K562 (cell line): ENCODE measurements around the gene SMIM13. TPM values are rescaled to one million over a fixed set of nuclear protein-coding genes. Genes with fewer than 3 reads are reported as not detected.
A peak's percentile ranks its signal among the peaks of the same experiment; 100 is the strongest.

ENCODE experiments used
- ATF6 ChIP-seq: sonication (generic); formaldehyde crosslinking; IDR thresholded peaks from 2 replicates; pipeline ENCODE4 v1.4.0; 2020; ENCODE audit warnings: mild to moderate bottlenecking, missing genetic modification reagents
- CEBPG ChIP-seq, 3 experiments: fragments of 200-800 bp in 1 of 3; sonication (Bioruptor generic) in 1 of 3; sonication (generic) in 1 of 3; formaldehyde crosslinking in 1 of 3; IDR thresholded peaks in 2 of 3; conservative IDR thresholded peaks in 1 of 3; 2 replicates each; pipeline versions ENCODE4 v1.6.1 to v1.8.0; 2016 to 2022; ENCODE audit warnings: missing compliant biosample characterization in 2 of 3, missing genetic modification characterization in 2 of 3, mild to moderate bottlenecking in 1 of 3, missing genetic modification reagents in 1 of 3
- ETS1 ChIP-seq: conservative IDR thresholded peaks from 2 replicates; pipeline ENCODE4 v1.6.1; 2011; ENCODE audit warnings: low read depth, mild to moderate bottlenecking, low read length; ENCODE audit not compliant: control insufficient read depth
- HNRNPUL1 ChIP-seq: fragments of 200-400 bp; formaldehyde crosslinking; IDR thresholded peaks from 2 replicates; pipeline ENCODE4 v1.6.1; 2017; ENCODE audit warnings: low read length
- MAFK ChIP-seq: IDR thresholded peaks from 2 replicates; pipeline ENCODE4 v1.6.1; 2011; ENCODE audit warnings: low read length, improper control_type of control experiment
- MGA ChIP-seq: fragments of 450-650 bp; IDR thresholded peaks from 2 replicates; pipeline ENCODE4 v1.6.1; 2016; ENCODE audit warnings: mild to moderate bottlenecking, moderate library complexity
- PURB ChIP-seq: sonication (generic); formaldehyde crosslinking; IDR thresholded peaks from 2 replicates; pipeline ENCODE4 v1.9.0; 2021; ENCODE audit warnings: low read depth, mild to moderate bottlenecking, missing genetic modification reagents
- SIRT6 ChIP-seq: IDR thresholded peaks from one replicate; pipeline ENCODE4 v1.6.1; 2012; ENCODE audit warnings: low read depth, mild to moderate bottlenecking, control low read depth, inconsistent platforms, low read length, moderate library complexity
- TAL1 ChIP-seq: fragments of 450-650 bp; IDR thresholded peaks from 2 replicates; pipeline ENCODE4 v1.6.1; 2016; ENCODE audit warnings: mild to moderate bottlenecking
- ZNF239 ChIP-seq: fragments of 250-450 bp; sonication (Bioruptor Pico); IDR thresholded peaks from 2 replicates; pipeline ENCODE4 v1.4.0; 2020; ENCODE audit warnings: mild to moderate bottlenecking
- ZNF766 ChIP-seq: fragments of 200-800 bp; sonication (Bioruptor generic); conservative IDR thresholded peaks from 2 replicates; pipeline ENCODE4 v1.6.1; 2016; ENCODE audit warnings: missing genetic modification characterization, missing compliant biosample characterization
- polyA plus RNA-seq, 8 experiments: library from polyadenylated mRNA; depleted of rRNA in 4 of 8; stranded (reverse) in 5 of 8; unstranded in 3 of 8; fragments of >200 nt; fragmentation: Nextera tagmentation in 2 of 8; fragmentation: Illumina TruSeq in 1 of 8; extraction: Ambion mirVana in 2 of 8; extraction: Trizol in 1 of 8; gene quantifications; 2 replicates each; pipeline versions ENCODE4 v1.2.1 to v1.2.3, GENCODE V29; 2011 to 2014; ENCODE audit warnings: inconsistent platforms in 1 of 8, missing spikeins in 1 of 8
- total RNA-seq, 7 experiments: library from RNA; depleted of rRNA in 6 of 7; stranded (reverse); fragments of >200 nt in 6 of 7; fragmentation: Illumina TruSeq in 2 of 7; extraction: Trizol in 2 of 7; gene quantifications; 2 replicates each; pipeline versions ENCODE4 v1.2.1 to v1.2.3, GENCODE V29; 2011 to 2021; ENCODE audit warnings: low replicate concordance in 1 of 7
- TF ChIP-seq, protein P1 (sequence below): fragments of 250-450 bp; sonication (Bioruptor Pico); IDR thresholded peaks from 2 replicates; pipeline ENCODE4 v1.4.0; 2020

SMIM13 gene
- total and polyA plus RNA-seq, 9 of the 15 experiments (the other 6 are each of a cell fraction or from before 2014, with no cell fraction given), result 5.5 to 24.8 (median 11.7) TPM

DNA sequence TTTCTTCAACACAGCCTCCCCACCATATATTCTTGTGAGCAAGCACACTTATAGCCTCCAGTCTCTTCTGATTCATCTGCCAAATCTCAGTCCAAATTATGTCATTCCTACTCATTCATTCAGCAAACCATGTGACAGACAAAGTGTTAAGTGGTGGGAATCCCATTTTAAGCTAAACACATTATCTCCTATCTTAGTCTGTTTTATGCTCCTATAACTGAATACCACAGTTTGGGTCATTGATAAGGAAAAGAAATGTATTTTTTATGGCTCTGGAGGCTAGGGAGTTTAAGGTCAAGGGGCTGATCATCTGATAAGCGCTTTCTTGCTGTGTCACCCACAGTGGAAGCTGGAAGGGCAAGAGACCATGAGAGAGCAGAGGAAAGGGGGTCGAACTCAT is 23.9 kb upstream of the SMIM13 start (continued):
- TF ChIP-seq MGA, result no peak
- TF ChIP-seq SIRT6, result no peak
- no peak for TF ChIP-seq PURB (CRISPR knock-in tag)
- 0 out of 2 replicates have a peak, but pooled peaks have one; percentile 1 for TF ChIP-seq TAL1
- TF ChIP-seq, protein P1, sequence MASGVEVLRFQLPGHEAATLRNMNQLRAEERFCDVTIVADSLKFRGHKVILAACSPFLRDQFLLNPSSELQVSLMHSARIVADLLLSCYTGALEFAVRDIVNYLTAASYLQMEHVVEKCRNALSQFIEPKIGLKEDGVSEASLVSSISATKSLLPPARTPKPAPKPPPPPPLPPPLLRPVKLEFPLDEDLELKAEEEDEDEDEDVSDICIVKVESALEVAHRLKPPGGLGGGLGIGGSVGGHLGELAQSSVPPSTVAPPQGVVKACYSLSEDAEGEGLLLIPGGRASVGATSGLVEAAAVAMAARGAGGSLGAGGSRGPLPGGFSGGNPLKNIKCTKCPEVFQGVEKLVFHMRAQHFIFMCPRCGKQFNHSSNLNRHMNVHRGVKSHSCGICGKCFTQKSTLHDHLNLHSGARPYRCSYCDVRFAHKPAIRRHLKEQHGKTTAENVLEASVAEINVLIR (CRISPR knock-in tag), result no peak
- TF ChIP-seq ZNF766 (CRISPR knock-in tag), result no peak
- TF ChIP-seq ETS1, result no peak
- no peak for TF ChIP-seq ATF6
- TF ChIP-seq ZNF239 (CRISPR knock-in tag), result no peak
- TF ChIP-seq MAFK, result 0 out of 2 replicates have a peak, but pooled peaks have one; percentile 21
- TF ChIP-seq CEBPG (CRISPR knock-in tag; IDR thresholded peaks at IDR 0.05), result no peak
- no peak for TF ChIP-seq CEBPG (tag; conservative IDR thresholded peaks at IDR 0.05 in 1 of 2, IDR thresholded peaks at IDR 0.05 in 1 of 2)
- no peak for TF ChIP-seq HNRNPUL1
